Duodenal mucosa (tissue), 2 donors: ENCODE data around the gene AGAP3.

Experiments used
- H3K27ac ChIP-seq: one replicate; pipeline ENCODE4 v1.7.0; 2013; ENCODE audit warnings: low read depth, low read length
- H3K27me3 ChIP-seq, 2 donors: one replicate each; pipeline ENCODE4 v1.7.0; 2013; ENCODE audit warnings: low read length in 2 of 2, control low read depth in 1 of 2; ENCODE audit not compliant: insufficient read depth in 2 of 2, control insufficient read depth in 1 of 2
- H3K36me3 ChIP-seq, 2 donors: one replicate each; pipeline ENCODE4 v1.7.0; 2013; ENCODE audit warnings: low read length in 2 of 2, control low read depth in 1 of 2; ENCODE audit not compliant: insufficient read depth in 2 of 2, control insufficient read depth in 1 of 2
- H3K4me1 ChIP-seq, 2 donors: one replicate each; pipeline ENCODE4 v1.7.0; 2013; ENCODE audit warnings: low read length in 2 of 2, control low read depth in 1 of 2; ENCODE audit not compliant: insufficient read depth in 2 of 2, control insufficient read depth in 1 of 2
- H3K4me3 ChIP-seq, 2 donors: one replicate each; pipeline ENCODE4 v1.7.0; 2013; ENCODE audit warnings: low read length in 2 of 2, low read depth in 1 of 2
- H3K9ac ChIP-seq, 2 donors: one replicate each; pipeline ENCODE4 v1.7.0; 2013; ENCODE audit warnings: low read length in 2 of 2, low read depth in 1 of 2
- H3K9me3 ChIP-seq, 2 donors: one replicate each; pipeline ENCODE4 v1.7.0; 2013; ENCODE audit warnings: low read length in 2 of 2, control low read depth in 1 of 2; ENCODE audit not compliant: control insufficient read depth in 1 of 2

The AGAP3 gene

DNA sequence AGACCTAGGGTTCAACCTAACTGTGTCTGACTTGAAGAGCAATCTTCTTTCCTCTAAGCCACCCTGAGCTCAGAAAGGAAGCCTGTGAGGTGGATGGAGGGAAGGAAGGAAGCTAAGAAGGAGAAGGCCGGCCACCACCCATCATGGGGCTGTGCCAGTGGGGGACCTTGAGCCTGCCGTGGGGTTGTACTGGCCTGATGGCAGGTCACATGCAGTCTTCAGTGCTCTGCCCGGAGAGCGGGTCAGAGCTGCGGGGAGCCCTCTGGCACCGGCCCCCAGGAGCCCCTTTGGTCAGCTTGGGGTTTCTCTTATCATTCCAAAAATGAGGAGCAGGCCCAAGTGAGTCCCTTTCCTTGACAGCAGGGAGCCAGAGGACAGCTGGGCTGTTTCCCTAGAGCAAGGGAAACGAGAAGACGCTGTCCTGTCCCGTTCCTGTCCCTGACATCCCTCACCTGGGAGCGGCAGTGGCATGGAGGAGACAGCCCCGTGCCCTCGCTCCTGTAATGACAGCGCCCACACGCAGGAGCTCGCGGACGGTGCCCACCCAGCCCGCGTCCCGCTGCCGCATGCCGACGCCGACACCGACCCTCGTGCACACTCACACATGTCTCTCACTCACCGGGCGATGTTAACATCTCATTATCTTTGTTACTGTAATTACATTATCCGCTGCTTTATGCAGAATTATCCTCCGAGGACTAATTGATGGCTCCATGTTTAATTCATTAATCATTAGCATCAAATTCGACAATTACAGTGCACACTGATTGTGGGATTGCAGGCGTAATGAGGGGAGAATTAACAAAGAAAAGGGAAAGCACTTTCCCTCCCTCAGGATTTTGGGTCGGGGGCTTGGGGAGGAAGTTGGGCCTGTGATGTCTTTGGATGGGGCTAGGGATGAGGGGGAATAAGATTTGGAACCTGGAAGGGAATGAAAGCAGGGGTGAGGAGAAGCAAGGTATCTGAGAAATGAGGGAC lies 49.9 kb downstream of the AGAP3 start:
- Histone ChIP-seq H3K27ac (no peak overlapping the region), H3K4me3 (no peak overlapping the region), H3K9ac (no peak overlapping the region), H3K9me3 (no peaks in the 10 kb centered on the region), H3K36me3 (peaks cover 10 to 81% of the 10 kb centered on the region in 2 donors), H3K27me3 (no peaks in the 10 kb centered on the region), H3K4me1 (no peaks in the 10 kb centered on the region)

DNA sequence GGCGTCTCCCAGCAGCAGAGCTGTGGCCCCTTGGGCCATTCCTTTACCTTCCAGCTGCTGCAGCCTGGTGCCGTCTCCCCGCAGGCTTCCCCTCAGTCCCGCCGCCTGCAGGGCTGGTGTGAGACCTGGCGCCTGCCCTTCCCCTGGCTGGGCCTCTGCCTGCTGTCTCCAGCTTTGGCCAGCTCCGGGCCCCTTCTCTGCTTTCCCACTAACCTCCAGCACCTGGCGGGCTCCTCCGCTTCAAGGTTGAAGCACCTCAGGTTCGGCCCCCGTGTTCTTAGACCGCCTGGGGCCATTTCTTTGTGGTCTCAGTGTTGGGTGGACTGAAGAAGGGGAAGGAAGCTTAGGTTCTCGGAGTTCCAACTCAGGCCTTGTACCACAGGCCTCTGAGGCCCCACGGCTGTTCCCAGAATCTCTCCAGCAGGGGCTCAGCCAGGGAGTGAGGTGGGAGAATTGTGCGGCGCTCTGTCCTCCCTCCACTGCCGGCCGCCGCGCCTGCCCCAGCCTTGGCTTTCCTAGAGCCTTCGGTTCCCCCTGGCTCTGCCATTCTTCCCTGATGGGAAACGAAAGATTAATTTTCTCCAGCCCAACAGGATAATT lies 50.9 kb downstream of the AGAP3 start:
- Histone ChIP-seq H3K9me3 (no peaks in the 10 kb centered on the region), H3K27ac (no peak overlapping the region), H3K9ac (no peak overlapping the region), H3K4me1 (no peaks in the 10 kb centered on the region), H3K36me3 (peaks cover 10 to 82% of the 10 kb centered on the region in 2 donors), H3K4me3 (no peak overlapping the region), H3K27me3 (no peaks in the 10 kb centered on the region)

DNA sequence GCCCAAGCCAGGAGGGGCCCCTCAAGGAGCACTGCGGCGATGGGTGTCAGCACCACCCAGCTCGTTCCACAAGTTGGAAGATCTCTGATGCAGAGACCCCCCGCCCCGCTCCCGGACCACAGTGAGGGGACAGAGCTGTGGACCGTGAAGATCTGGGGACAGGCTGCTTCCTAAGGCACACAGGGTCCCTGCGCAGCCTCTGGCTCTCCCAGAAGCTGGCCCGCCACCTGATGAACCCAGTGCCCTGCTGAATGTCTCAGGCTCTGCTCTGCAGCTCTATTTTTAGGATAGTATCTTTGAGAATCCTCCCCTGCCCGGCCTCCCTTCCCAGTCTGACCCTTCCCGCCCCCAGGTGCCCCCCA lies 51.5 kb downstream of the AGAP3 start:
- Histone ChIP-seq H3K4me3 (no peak overlapping the region), H3K4me1 (no peaks in the 10 kb centered on the region), H3K36me3 (peaks cover 10 to 80% of the 10 kb centered on the region in 2 donors), H3K27me3 (no peaks in the 10 kb centered on the region), H3K27ac (no peak overlapping the region), H3K9me3 (no peaks in the 10 kb centered on the region), H3K9ac (no peak overlapping the region)

DNA sequence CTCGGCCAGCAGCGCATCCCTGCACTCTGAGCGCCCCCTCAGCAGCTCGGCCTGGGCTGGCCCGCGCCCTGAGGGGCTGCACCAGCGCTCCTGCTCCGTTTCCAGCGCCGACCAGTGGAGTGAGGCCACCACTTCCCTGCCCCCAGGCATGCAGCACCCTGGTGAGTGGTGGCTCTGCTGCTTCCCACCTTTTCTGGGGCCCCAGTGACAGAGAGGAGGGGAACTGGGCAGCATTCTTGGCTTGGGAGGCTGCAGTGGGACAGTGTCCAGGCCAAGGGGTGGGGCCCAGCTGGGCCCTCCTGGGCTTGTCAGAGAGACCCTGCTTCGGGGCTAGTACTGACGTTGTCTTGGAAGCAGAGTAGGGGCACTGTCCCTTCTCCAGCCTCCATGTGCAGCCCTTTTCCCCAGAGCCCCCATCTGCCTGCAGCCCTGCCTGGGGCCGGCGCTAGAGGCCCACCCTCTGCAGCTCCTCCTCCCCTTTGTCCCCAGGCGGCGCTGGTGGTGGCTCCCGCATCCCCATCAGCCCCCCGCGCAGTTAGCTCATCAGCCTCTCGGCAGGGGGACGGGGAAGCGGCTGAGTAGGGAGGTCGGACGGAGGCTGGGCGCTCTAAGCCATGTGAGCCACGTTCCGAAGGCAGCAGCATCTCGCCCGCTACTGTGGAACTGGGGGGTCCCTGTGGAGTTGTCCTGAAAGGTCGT lies 52.0 kb downstream of the AGAP3 start:
- no peaks in the 10 kb centered on the region for H3K9me3 ChIP-seq
- no peaks in the 10 kb centered on the region for H3K4me1 ChIP-seq
- no peak overlapping the region for H3K9ac ChIP-seq
- no peak overlapping the region for H3K27ac ChIP-seq
- no peak overlapping the region for H3K4me3 ChIP-seq
- no peaks in the 10 kb centered on the region for H3K27me3 ChIP-seq
- H3K36me3 ChIP-seq: peaks cover 10 to 80% of the 10 kb centered on the region in 2 donors

DNA sequence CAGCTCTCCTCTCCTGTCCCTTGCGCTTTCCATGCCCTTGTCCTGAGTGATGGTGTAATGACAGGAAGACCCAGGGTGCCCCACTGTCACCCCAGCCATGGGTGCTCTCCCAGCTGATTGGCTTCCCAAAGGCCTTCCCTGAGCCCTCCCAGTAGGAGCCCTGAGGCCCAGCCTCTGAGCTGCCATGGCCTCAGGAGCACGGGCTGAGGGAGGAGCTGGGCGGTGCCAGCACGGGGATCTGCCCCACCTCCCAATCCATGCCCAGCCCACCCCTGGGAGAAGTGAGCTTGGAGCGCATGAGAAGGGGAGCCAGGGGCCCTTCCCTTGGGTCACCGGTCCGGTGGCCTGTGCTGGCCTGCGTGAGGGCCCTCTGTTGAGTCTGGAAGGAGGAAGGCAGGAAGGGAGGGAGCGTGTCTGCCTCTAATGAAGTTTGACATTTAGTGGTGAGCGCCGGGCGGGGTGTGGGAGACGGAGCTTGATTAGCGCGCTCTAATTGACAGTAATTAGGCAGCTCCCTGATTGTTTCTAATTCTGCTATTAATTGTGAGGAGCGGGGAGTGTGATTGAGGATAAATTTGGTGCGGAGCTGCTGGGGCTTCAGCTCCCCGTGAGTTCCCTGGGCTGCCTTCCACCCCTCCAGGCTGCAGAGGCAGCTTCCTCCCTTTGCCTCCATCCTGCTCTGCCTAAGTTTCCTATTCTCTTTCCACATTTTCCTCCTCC lies 53.0 kb downstream of the AGAP3 start:
- H3K9me3 ChIP-seq: no peaks in the 10 kb centered on the region
- peaks cover 16 to 80% of the 10 kb centered on the region in 2 donors for H3K36me3 ChIP-seq
- H3K27ac ChIP-seq: no peak overlapping the region
- no peak overlapping the region for H3K4me3 ChIP-seq
- no peaks in the 10 kb centered on the region for H3K4me1 ChIP-seq
- H3K9ac ChIP-seq: no peak overlapping the region
- H3K27me3 ChIP-seq: no peaks in the 10 kb centered on the region

DNA sequence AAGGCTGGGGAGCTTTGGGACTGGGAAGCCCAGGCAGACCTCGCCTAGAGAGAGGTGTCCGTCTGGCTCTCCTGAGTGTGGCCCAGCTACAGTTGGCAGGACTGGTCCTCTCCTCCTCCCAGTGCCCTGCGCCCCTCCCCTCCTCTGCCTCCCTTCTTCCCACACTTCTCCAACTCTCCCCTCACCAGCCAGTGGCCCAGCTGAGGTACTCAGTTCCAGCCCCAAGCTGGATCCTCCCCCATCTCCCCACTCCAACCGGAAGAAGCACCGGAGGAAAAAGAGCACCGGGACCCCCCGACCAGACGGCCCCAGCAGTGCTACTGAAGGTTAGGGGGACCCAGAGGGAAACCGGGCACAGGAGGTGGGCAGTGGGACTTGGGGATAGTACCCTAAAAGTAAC lies 53.5 kb downstream of the AGAP3 start:
- Histone ChIP-seq H3K9me3 (no peaks in the 10 kb centered on the region), H3K27me3 (no peaks in the 10 kb centered on the region), H3K4me1 (no peaks in the 10 kb centered on the region), H3K4me3 (no peak overlapping the region), H3K9ac (no peak overlapping the region), H3K36me3 (peaks cover 13 to 78% of the 10 kb centered on the region in 2 donors), H3K27ac (no peak overlapping the region)

DNA sequence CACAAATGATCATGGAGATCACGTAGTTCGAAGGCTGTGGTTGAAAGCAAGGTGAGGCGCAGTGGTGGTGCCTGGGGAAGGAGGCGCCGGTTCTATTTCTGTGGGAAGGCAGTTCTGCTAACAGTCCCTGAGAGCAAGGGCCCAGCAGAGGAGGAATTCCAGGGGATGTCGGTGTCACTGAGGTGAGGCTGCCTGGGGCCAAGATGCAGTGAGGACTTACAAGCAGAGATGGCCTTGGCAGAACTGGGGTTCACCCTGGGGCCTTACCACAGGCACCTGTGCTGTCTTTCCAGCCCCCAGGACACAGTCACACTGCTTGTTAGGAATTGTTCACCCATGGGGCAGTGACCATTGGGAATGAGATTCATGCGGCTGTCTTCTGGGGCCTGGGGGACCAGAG lies 54.6 kb downstream of the AGAP3 start:
- Histone ChIP-seq H3K9me3 (no peaks in the 10 kb centered on the region), H3K9ac (no peak overlapping the region), H3K27ac (no peak overlapping the region), H3K4me1 (no peaks in the 10 kb centered on the region), H3K36me3 (peaks cover 11 to 73% of the 10 kb centered on the region in 2 donors), H3K4me3 (no peak overlapping the region), H3K27me3 (no peaks in the 10 kb centered on the region)

DNA sequence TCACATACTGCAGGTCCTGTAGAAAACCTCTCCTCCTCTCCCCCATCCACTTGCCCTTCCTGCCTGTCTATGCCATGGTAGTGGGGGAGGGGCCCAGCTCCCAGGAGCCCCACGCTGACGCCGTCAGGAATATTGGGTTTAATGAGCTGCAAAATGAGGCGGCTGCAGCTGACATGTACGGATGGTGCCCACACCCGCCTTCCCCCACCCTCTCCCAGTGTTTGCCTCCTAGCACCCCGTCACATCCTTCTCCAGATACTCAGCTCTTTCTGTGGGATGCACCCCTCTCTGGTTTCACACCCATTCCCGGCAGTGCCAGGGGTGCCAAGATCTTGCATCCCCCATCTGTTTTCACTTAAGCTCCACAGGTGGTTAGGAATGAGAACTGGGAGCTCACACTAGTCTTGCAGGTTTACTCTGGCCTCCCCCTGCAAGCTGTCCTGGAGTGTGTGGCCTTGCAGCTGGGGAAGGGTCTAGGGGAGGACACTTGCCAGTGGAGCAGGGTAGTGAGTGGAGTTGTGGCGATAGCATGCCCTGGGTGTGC lies 55.1 kb downstream of the AGAP3 start:
- Histone ChIP-seq H3K27me3 (no peaks in the 10 kb centered on the region), H3K4me3 (no peak overlapping the region), H3K27ac (no peak overlapping the region), H3K4me1 (no peaks in the 10 kb centered on the region), H3K36me3 (peaks cover 11 to 67% of the 10 kb centered on the region in 2 donors), H3K9me3 (no peaks in the 10 kb centered on the region), H3K9ac (no peak overlapping the region)

DNA sequence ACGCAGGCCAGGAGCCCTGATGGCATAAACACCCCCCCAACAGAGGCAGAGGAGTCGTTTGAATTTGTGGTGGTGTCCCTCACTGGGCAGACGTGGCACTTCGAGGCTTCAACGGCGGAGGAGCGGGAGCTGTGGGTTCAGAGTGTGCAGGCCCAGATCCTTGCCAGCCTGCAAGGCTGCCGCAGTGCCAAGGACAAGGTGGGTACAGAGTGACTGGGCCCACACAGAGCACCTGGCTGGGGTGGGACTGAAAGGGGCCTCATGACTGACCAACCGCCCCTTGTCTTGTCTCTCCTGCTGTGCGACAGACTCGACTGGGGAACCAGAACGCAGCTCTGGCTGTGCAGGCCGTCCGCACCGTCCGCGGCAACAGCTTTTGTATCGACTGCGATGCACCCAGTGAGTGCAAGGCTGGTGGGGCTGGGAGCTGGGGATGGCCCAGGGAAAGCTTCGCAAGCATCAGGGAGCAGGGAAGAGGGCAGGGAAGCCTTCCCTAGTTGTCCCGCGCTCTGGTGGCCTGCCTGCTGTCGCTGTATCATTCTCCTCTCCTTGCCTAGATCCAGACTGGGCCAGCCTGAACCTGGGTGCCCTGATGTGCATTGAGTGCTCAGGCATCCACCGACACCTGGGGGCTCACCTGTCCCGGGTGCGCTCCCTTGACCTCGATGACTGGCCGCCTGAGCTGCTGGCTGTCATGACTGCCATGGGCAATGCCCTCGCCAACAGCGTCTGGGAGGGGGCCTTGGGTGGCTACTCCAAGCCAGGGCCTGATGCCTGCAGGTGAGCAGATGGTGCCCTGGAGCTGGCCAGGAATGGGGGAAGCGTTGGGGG lies 55.8 kb downstream of the AGAP3 start:
- peaks cover 11 to 60% of the 10 kb centered on the region in 2 donors for H3K36me3 ChIP-seq

More for the DNA sequence above, 55.8 kb downstream of the AGAP3 start:
- Histone ChIP-seq H3K27ac (no peak overlapping the region), H3K4me1 (no peaks in the 10 kb centered on the region), H3K4me3 (no peak overlapping the region), H3K9me3 (no peaks in the 10 kb centered on the region), H3K9ac (no peak overlapping the region), H3K27me3 (no peaks in the 10 kb centered on the region)
